GM20000 (cell line): Measurements from ENCODE around the gene PXK.

ENCODE experiments used
- DNase-seq: peaks from one replicate; pipeline ENCODE4 v3.0.0; 2012; ENCODE audit warnings: low spot score
- CTCF ChIP-seq: IDR thresholded peaks from 2 replicates; pipeline ENCODE4 v1.5.1; 2012; ENCODE audit warnings: mild to moderate bottlenecking, control low read depth; ENCODE audit errors: extremely low read depth, missing control alignments

Gene PXK

DNA sequence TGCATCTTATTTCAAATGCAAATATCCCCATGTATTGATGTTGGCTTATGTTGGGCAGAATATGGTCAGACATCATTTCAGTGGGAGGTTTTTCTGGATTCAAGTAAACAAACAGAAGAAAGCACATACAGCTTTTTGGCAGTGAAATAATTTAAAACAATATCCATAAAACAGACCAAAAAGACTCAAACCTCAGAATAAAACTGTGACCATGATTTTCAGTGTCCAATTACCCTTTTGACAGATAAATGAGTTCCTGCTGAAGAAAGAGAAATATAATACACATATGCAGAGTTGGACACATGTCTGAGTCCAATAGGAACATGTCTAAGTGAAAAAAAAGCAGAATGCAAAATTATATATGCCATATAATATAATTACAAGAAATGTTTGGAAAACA lies 39.1 kb downstream of the PXK start:
- TF ChIP-seq CTCF, result no peak
- DNase-seq, result no peak

DNA sequence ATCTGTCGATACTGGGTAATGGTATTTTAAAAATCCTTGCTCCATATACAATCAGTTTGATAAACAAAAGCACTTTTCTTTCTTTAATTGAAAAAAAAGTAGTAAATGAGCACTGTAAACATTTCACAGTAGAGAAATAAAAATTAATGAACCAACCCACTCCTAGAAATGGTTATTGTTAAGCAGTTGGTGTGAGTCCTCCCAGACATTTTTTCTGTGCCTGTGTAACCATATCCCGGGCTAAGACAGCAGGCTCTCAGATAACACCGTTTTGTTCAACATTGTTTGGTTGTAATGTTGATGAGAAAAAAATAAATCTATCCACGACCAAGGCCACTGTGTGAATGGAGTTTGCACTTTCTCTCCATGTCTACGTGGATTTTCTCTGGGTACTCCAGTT lies 42.6 kb downstream of the PXK start:
- DNase-seq, result no peak
- TF ChIP-seq CTCF, result no peak

GRCh38 chr3:58377168-58377567 lies 44.5 kb downstream of the PXK start:
- no peak for DNase-seq
- no peak for TF ChIP-seq CTCF

- TF ChIP-seq CTCF, result no peak
- DNase-seq, result no peak
Measured at GRCh38 chr3:58377750-58378149, 45.1 kb downstream of the PXK start.

DNA sequence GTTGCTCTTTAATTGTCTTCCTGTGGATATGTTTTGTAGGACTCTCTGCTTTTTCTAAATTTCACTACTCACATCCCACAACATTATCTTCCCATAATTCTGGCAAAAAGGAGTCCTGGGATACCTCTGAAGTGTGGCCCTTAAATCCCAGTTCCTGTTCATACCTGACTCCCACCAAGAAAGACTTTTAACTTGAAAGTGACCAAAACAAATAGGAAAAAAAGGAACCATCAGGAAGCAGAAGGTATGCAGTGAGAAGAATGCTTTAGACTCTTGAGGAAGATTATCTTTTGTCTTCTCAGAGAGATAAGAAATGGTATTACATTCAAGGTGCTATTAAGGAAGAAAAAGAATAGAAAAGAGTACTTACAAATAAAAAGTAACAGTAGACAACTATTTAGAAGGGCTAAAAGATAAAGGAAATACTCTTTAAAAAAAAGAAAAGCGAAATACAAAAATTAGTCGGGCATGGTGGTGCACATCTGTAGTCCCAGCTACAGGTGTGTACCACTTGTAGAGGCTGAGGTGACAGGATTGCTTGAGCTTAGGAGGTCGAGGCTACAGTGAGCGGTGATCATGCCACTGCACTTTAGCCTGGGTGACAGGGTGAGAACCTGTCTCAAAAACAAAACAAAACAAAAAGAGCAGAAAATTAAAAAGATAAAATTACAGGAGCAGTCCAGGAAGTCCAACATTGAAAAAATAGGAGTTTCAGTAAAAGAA lies 46.8 kb downstream of the PXK start:
- no peak for DNase-seq
- no peak for TF ChIP-seq CTCF

DNA sequence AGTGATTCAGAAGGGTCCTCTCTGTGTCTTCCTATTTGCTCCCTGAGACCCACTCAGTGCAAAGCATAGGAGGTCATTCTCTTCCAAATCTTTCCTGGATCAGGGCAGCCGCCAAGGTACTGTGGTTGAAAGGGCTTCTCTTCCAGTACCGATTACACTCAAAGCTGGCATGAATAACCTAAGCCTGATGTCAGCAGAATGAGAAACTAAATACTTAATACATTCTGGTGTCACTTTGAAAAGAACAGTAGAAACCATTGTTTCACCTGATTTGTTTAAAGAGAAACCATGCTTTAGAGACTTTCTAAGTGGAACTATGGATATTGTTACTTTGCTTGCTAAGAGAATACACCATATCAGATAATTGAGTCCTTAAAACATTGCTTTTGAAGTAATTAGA lies 50.8 kb downstream of the PXK start:
- no peak for DNase-seq
- no peak for TF ChIP-seq CTCF

DNA sequence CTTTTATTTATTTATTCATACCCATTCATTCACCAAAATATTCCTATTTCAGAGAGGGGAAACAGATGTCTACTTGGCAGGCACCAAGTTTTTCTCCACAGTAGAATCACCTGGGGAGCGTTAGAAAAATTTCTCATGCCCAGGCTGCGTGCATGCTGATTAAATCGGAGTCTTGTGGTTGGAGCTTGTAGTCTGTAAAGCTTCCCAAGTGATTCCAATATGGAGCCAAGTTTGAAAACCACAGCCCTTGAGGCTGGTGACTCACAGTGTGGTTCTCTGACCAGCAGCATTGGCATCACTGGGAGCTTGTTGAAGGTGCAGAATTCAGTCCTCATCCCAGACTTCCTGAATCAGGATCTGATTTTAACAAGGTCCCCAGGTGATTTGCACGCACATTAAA lies 51.2 kb downstream of the PXK start:
- DNase-seq, result no peak
- TF ChIP-seq CTCF, result no peak
